HG02970 (cell line): ENCODE measurements around the gene POLR1G.

Experiments used
- ATAC-seq: cut with Tn5 transposase; IDR thresholded peaks from one replicate; pipeline ENCODE4 v1.9.1; 2021; ENCODE audit warnings: mild to moderate bottlenecking, moderate library complexity, moderate number of reproducible peaks; ENCODE audit not compliant: unreplicated experiment, low FRiP score

Gene POLR1G

DNA sequence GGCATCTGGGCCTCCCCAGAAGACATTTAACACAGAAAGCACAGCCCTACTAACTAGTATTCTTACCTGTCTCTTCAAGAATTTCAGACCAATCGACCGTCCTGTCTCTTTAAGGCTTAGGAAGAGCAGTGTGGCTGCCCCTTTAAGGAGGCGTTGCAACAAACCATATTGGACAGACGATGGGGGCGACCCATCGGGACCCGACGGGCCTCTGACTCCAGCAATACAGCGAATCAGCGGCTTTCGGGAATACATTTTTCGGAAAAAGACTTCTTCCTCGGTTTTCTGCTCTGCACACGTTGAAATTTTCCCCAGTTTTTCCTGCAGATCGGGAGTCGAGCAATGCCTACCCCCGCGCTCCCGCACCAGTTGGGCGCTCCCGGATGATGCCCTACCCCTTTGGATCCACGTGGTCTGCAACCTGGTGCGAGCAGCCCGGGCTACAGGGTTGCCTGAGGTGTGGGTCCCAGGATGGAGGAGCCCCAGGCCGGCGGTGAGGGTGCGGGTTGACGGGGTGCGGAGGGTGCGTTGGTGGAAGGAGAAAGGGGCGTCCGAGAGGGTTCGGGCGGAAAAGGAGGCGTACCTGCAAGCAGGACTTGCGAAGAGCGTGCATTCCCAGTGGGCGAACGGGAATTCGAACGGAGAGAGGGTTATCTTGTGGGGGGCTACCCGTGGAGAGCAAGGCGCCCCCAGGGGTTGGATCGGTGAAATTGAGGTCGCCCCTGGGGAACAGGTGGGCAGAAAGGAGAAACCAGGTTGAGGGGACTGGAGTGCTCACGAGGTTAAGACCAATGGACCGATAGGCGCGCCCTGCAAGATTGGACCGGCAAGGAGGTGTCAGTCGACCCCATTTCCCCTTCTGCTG, at the start of gene POLR1G:
Gene POLR1G (plus strand): TSS at position 419 of the 865 bp plus-strand sequence. CDS start 53 bp downstream, at position 472.
- ATAC-seq, result peak; percentile 64

DNA sequence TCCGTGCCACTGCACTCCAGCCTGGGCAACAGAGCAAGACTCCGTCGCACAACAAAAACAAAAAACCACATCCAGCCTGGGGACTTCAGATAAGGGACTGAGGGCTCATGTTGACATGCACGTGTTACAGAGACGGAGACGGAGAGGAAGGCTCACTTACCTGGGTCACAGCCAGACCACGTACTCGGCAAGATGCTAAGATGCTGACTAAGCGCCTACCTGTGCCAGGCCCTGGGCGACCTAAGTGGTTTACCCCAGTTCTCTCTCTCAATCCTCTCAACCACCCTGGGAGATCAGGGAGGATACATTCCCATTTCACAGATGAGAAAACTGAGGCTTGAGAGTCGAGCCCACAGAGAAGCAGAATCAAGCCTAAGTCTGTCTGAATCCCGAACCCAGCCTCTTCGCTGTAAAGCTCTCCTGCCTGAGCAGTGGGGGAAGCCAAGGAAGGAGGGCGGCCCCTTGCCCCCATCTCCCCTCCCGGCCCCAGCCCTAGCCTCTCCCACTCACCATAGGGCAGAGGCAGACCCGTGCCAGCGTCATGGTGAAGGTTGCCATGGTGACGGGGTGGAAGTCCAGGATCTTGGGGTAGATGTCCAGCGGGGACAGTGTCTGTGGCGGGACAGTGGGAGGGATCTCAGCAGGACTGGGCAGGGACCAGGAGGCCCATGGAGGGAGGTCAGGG, 49.5 kb upstream of the POLR1G start:
- no peak for ATAC-seq

DNA sequence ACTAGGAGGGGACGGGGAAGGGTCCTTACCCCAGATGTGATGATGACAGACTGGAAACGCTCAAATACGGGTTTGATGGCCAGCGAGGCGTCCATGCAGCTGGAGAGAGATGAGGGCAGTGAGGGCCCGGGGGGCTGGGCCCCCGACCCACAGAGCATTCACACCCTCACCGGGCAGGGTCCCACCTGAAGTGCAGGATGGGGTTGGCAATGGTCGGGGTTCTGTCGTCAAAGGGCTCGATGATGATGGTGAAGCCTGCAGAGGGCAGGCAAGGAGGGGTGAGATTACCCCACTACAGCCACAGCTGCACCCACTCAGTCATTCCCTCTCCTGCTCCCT, 49.0 kb upstream of the POLR1G start:
- no peak for ATAC-seq

DNA sequence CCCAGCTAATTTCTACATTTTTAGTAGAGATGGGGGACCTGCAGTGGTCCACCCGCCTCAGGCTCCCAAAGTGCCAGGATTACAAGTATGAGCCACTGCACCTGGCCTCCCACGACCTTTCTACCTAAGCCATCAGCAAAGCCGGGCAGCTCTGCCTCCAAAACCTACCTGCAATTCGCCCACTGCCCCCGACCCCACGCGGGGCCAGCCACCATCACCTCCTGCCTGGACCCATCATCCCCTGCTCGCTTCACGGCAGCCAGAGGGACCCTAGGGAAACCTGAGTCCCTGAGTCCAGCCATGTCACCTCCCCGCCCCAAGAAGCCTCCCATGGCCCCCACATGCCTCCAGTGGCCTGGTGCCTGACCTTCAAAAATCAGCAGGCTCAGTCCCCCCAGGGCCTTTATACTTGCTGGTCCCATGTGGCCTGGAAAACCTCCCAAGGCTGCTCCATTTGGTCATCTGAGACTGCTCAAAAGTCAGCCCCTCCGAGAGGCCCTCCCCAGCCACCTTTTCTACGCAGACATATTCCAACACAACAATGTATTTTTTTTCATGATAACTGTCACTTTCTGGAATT, 48.1 kb upstream of the POLR1G start:
- no peak for ATAC-seq

GRCh38 chr19:45361608-45362007, 44.8 kb upstream of the POLR1G start:
- no peak for ATAC-seq

DNA sequence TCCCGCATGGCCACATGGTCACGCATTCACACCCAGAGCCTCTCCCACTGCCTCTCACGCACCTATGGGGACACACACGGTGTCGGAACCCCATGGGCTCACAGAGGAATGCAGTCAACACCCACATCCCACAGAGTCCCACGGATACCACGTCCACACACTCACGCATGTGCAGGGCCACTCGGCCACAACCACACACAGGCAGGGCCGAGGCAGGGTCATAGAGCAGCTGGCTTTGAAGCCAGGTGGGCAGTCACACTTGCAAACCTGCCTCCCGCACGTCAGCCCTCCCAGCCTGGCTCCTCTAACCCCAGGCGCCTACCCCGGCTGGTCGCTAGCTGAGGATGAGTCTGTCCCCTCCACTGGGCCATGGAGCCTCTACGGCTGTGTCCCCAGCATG, 44.2 kb upstream of the POLR1G start:
- ATAC-seq, result no peak

- no peak for ATAC-seq
Measured at GRCh38 chr19:45363861-45364459, 42.5 kb upstream of the POLR1G start.

- no peak for ATAC-seq
Measured at GRCh38 chr19:45364696-45365095, 41.7 kb upstream of the POLR1G start.

GRCh38 chr19:45368127-45368526, 38.3 kb upstream of the POLR1G start:
- no peak for ATAC-seq

GRCh38 chr19:45368737-45369340, 37.6 kb upstream of the POLR1G start:
- ATAC-seq, result no peak

- peak; percentile 87 for ATAC-seq
Measured at GRCh38 chr19:45370410-45371204, 35.8 kb upstream of the POLR1G start, which contains the start of gene ERCC2. Gene ERCC2, minus strand, starts transcription at chr19:45370573. Its CDS starts 33 bp downstream, at chr19:45370540.

GRCh38 chr19:45376045-45376724, 30.3 kb upstream of the POLR1G start:
- ATAC-seq, result no peak

GRCh38 chr19:45380107-45380506, 26.3 kb upstream of the POLR1G start:
- ATAC-seq, result no peak

- ATAC-seq, result no peak
Measured at GRCh38 chr19:45382426-45382825, 24.0 kb upstream of the POLR1G start.

GRCh38 chr19:45385392-45386221, 20.8 kb upstream of the POLR1G start:
- ATAC-seq, result no peak

- no peak for ATAC-seq
Measured at GRCh38 chr19:45391346-45391745, 15.1 kb upstream of the POLR1G start.

DNA sequence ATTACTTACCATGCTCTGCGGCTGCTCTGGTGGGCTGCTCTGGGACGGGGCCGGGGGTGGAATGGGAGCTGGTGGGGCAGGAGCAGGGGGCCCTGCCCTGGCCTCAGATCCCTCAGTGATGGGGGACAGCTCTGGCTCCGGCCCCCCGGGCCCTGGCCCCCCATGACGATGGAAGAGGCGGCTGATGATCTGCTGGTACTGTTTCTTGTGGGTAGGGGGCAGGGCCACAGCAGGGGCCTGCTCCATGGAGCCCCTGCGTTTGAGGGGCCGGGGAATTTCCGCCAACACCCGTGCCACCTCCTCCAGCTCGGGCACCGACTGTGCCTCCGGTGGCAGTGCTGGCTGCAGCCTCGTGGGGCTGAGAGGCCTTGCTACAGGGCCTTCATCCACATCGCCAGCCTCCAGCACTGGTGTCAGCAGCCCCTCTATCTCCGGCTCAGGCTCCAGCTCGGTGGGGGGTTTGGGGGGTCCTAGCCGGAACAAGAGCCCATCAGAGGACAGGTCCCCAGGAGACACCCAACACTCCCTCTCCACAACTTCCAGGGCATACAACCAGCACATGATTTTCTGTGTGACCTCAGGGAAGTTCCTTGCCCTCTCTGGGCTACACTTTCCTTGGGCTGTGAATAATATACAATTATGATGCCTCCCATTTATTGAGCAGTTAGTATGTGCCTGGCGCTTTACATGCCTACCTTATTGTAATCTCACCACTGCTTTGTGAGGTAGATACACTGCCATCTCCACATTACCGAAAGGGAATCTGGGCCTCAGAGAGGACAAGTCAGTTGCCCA, 14.4 kb upstream of the POLR1G start:
- no peak for ATAC-seq
